DOHH2 (cell line): Measurements from ENCODE around the gene CKS1B.
A peak's percentile ranks its signal among the peaks of the same experiment; 100 is the strongest.

Source experiments
- H3F3A ChIP-seq: fragments of 200-600 bp; sonication (generic), shearing (Covaris generic); 2 replicates; pipeline ENCODE4 v1.6.0; 2016; ENCODE audit warnings: antibody characterized with exemption, mild to moderate bottlenecking; ENCODE audit not compliant: control insufficient read depth, insufficient read depth
- H3K27ac ChIP-seq: fragments of 200-600 bp; sonication (generic); 2 replicates; pipeline ENCODE4 v1.5.1; 2014; ENCODE audit warnings: low read depth, mild to moderate bottlenecking, low read length, moderate library complexity
- H3K27me3 ChIP-seq: fragments of 200-600 bp; sonication (generic); 2 replicates; pipeline ENCODE4 v1.6.1; 2014; ENCODE audit warnings: mild to moderate bottlenecking, low read length, mixed read lengths; ENCODE audit not compliant: control insufficient read depth
- H3K36me3 ChIP-seq: fragments of 200-600 bp; sonication (generic); 2 replicates; pipeline ENCODE4 v1.6.1; 2014; ENCODE audit warnings: mild to moderate bottlenecking, low read length, moderate library complexity, mixed read lengths; ENCODE audit not compliant: control insufficient read depth
- H3K4me1 ChIP-seq: fragments of 200-600 bp; sonication (generic); 2 replicates; pipeline ENCODE4 v1.6.1; 2014; ENCODE audit warnings: mild to moderate bottlenecking, low read length, mixed read lengths; ENCODE audit not compliant: control insufficient read depth
- H3K4me2 ChIP-seq: fragments of 200-600 bp; sonication (generic); 2 replicates; pipeline ENCODE4 v1.6.0; 2014; ENCODE audit warnings: mild to moderate bottlenecking, low read length, moderate library complexity
- H3K4me3 ChIP-seq: fragments of 200-600 bp; sonication (generic); 2 replicates; pipeline ENCODE4 v1.5.1; 2014; ENCODE audit warnings: mild to moderate bottlenecking, low read length, mixed read lengths
- H3K79me2 ChIP-seq: fragments of 200-600 bp; sonication (generic); 2 replicates; pipeline ENCODE4 v1.6.1; 2014; ENCODE audit warnings: mild to moderate bottlenecking, low read length, mixed read lengths; ENCODE audit not compliant: control insufficient read depth
- H3K9me2 ChIP-seq: fragments of 200-600 bp; sonication (generic); replicated peaks from 2 replicates; pipeline ENCODE4 v1.6.1; 2014; ENCODE audit warnings: mild to moderate bottlenecking, low read length, mixed read lengths; ENCODE audit not compliant: control insufficient read depth
- H3K9me3 ChIP-seq: fragments of 200-600 bp; sonication (generic); 2 replicates; pipeline ENCODE4 v1.6.1; 2014; ENCODE audit warnings: antibody characterized with exemption, low read length, mixed read lengths; ENCODE audit not compliant: control insufficient read depth, insufficient read depth
- H4K20me1 ChIP-seq: fragments of 200-600 bp; sonication (generic); 2 replicates; pipeline ENCODE4 v1.6.0; 2014; ENCODE audit warnings: low read depth, mild to moderate bottlenecking, antibody characterized with exemption, low read length, moderate library complexity; ENCODE audit not compliant: control insufficient read depth, insufficient read depth
- CTCF ChIP-seq: fragments of 200-600 bp; sonication (generic); IDR thresholded peaks from one replicate; pipeline ENCODE4 v1.5.1; 2014; ENCODE audit warnings: antibody characterized with exemption, mild to moderate bottlenecking, low read depth, low read length; ENCODE audit not compliant: poor library complexity, severe bottlenecking
- EZH2phosphoT487 ChIP-seq: fragments of 200-600 bp; sonication (generic); IDR thresholded peaks from 2 replicates; pipeline ENCODE4 v1.6.1; 2017; ENCODE audit warnings: borderline replicate concordance, mild to moderate bottlenecking, antibody characterized with exemption, low read length, moderate library complexity, mixed read lengths

The CKS1B gene

GRCh38 chr1:154945160-154945961, 29.1 kb upstream of the CKS1B start:
- peaks cover 35% of the 10 kb centered on the region for H3K36me3 ChIP-seq
- peaks cover 32% of the 10 kb centered on the region for H3K79me2 ChIP-seq
- peaks cover 17% of the 10 kb centered on the region for H3F3A ChIP-seq
- no peaks in the 10 kb centered on the region for H3K9me3 ChIP-seq
- H4K20me1 ChIP-seq, result no peaks in the 10 kb centered on the region
- peak overlapping the region; percentile 94 for H3K27ac ChIP-seq
- peaks cover 54% of the 10 kb centered on the region for H3K4me1 ChIP-seq
- no peaks in the 10 kb centered on the region for H3K9me2 ChIP-seq
- TF ChIP-seq EZH2phosphoT487, result no peak
- no peak for TF ChIP-seq CTCF
- H3K4me3 ChIP-seq, result peak overlapping the region; percentile 83
- H3K27me3 ChIP-seq, result no peaks in the 10 kb centered on the region
- H3K4me2 ChIP-seq, result peak overlapping the region; percentile 86

- Histone ChIP-seq H3K79me2 (peaks cover 24% of the 10 kb centered on the region), H3F3A (peaks cover 14% of the 10 kb centered on the region)
These were observed 28.3 kb upstream of the CKS1B start for GRCh38 chr1:154945962-154946850.

GRCh38 chr1:154948079-154948478, 26.4 kb upstream of the CKS1B start:
- Histone ChIP-seq H3K27me3 (no peaks in the 10 kb centered on the region), H3K36me3 (peaks cover 37% of the 10 kb centered on the region), H3K27ac (no peak overlapping the region), H4K20me1 (no peaks in the 10 kb centered on the region), H3K79me2 (peaks cover 8% of the 10 kb centered on the region), H3K4me1 (peaks cover 47% of the 10 kb centered on the region), H3K4me2 (no peak overlapping the region), H3K9me2 (no peaks in the 10 kb centered on the region), H3F3A (peaks cover 12% of the 10 kb centered on the region), H3K9me3 (no peaks in the 10 kb centered on the region), H3K4me3 (no peak overlapping the region)
- TF ChIP-seq CTCF (no peak), EZH2phosphoT487 (no peak)

More at GRCh38 chr1:154945962-154946850, 28.3 kb upstream of the CKS1B start:
- no peaks in the 10 kb centered on the region for H3K9me2 ChIP-seq
- peaks cover 46% of the 10 kb centered on the region for H3K4me1 ChIP-seq
- H3K9me3 ChIP-seq, result no peaks in the 10 kb centered on the region
- no peak overlapping the region for H3K4me2 ChIP-seq
- TF ChIP-seq EZH2phosphoT487, result no peak
- TF ChIP-seq CTCF, result no peak
- no peak overlapping the region for H3K27ac ChIP-seq
- H3K4me3 ChIP-seq, result no peak overlapping the region
- no peaks in the 10 kb centered on the region for H4K20me1 ChIP-seq
- H3K36me3 ChIP-seq, result peaks cover 44% of the 10 kb centered on the region
- H3K27me3 ChIP-seq, result no peaks in the 10 kb centered on the region
